ENCODE data around the gene KRTAP10-1.

KRTAP10-1 gene

DNA sequence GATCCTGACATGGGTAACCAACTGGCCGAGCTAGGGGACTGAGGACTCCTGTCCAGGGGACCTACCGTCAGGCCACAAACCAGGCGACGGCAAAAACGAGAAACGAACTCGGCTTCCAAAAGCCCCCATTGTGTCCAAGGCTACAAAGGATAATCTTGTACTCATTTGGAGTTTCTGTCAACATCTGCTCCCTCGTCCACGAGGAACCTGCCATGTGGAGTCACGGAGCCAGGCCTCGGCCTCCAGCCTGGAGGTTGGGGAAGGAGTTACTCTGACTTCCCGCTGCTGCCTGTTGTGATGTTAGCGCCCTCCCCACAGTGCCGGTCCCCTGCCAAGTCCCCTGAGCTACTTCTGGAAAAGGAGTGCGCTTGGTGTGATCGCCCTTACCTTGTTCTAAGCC is 7.3 kb downstream of the KRTAP10-1 start:
- peak in 10 of 42 donors; percentile 0 to 34 (median 10) for DNase-seq
- intact Hi-C loops (cut with DNase I), result no loop called here

- intact Hi-C loops (cut with DNase I), result no loop called here
- DNase-seq, result peak in 12 of 42 donors; percentile 0 to 30 (median 12)
Observed at GRCh38 chr21:44531606-44532564, 8.1 kb downstream of the KRTAP10-1 start.

DNA sequence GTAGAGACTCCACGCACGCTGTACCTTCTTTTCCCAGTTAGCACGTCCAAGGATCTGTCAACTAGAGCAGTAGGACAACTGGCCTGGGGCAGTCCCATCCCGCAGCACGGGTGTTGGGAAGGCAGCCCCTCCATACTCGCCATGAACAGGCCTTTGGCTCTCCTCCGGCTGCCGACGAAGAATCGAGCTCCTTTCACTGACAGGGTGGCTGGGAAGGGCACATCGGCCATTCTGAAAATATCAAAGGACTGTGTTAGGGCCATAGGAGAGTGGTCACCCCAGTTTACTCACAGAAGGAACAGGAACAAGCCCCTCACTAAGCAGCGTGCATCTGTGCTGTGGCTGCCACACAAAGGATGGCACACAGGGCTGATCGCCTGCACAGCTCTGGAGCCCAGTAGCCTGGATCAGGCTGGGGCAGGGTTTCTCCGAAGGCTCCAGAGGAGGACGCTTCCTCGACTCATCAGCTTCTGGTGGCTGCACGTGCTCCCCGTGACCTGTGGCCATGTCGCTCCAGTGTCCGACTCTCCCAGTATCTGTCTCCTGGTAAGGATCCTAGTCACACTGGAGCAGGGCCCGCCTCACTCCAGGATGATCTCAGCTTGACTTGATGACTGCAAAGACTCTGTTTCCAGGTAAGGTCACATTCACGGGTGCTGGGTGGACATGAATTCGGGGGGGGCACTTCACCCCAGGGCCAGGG is 8.9 kb downstream of the KRTAP10-1 start:
- intact Hi-C loops (cut with DNase I), result no loop called here
- DNase-seq, result peak in 12 of 42 donors; percentile 0 to 36 (median 6)

DNA sequence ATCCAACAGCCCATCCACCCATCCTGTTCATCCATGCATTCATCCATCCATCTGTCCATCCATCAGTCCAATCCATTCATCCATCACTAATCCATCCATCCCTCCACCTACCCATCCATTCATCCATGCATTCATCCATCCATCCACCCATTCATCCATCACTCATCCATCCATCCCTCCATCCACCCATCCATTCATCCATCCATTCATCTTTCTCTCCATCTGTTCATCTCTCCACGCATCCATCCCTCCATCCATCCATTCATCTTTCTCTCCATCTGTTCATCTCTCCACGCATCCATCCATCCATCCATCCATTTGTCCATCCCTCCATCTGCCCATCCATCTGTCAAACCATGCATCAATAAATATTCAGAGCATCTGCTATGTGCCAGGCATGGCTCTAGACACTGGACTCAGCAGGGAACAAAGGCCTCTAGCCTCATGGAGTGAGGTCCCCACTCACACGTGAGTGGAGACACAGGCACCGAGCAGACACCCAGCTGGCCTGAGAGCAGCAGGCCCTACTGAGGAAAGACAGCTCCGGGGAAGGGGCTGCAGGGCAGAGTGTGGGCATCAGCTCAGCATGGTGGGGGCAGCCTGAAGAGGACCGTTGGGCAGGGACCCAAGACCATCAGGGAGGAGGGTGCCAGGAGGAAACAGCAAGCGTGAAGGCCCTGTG is 9.6 kb downstream of the KRTAP10-1 start:
- intact Hi-C loops (cut with DNase I), result no loop called here
- DNase-seq, result peak in 10 of 42 donors; percentile 0 to 14 (median 3)

DNA sequence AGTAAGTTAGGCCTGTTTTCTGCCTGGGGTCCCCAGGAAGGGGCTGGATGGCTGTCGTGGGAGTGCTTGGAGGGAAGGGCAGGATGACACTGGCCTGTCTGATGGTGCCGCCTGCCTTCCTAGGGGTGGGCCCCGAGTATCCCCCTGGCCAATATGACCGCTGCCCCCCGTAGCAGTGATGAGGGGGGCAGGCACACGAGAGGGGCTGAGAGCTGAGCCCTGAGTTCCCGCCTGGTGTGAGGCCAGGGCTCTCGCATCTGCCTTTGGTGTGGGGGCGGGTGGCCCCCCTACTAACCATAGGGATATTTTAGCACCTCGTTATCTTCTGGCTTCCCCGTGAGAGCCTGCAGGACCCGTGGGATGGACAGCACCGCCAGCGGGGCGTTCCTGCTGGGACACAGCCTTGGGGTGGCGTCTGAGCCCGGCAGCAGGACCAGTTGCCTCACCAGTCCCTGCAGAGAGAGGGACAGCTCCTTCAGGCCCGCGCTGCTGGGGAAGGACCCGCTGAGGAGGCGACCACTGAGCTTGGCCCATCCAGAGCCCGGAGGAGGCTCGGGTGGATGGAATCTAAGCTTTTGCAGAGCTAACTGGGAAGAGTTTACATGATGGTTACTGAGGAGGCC is 10.4 kb downstream of the KRTAP10-1 start:
- DNase-seq, result peak in 12 of 42 donors; percentile 0 to 15 (median 5)
- intact Hi-C loops (cut with DNase I), result no loop called here

- peak in 12 of 42 donors; percentile 3 to 35 (median 7) for DNase-seq
- intact Hi-C loops (cut with DNase I), result no loop called here
Observed at GRCh38 chr21:44529011-44529421, 11.0 kb downstream of the KRTAP10-1 start.

DNA sequence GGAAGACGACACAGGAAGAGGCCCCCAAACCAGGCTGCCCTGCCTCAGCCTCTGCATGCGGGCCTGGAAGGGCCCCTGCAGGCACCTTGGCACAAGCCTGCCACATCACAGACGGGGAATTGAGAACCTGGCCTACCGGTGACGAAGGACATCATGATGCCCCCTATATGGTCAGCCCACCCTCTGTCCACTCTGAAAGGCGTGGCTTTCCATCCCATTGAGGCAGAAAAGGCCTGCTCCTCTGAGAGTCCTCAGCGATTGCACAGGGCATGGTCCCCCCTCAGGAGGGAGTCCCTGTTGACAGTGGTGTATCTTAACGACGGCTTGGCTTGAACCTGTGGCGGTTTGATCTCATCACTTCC is 11.4 kb downstream of the KRTAP10-1 start:
- intact Hi-C loops (cut with DNase I), result no loop called here
- peak in 5 of 42 donors; percentile 0 to 9 (median 2) for DNase-seq

DNA sequence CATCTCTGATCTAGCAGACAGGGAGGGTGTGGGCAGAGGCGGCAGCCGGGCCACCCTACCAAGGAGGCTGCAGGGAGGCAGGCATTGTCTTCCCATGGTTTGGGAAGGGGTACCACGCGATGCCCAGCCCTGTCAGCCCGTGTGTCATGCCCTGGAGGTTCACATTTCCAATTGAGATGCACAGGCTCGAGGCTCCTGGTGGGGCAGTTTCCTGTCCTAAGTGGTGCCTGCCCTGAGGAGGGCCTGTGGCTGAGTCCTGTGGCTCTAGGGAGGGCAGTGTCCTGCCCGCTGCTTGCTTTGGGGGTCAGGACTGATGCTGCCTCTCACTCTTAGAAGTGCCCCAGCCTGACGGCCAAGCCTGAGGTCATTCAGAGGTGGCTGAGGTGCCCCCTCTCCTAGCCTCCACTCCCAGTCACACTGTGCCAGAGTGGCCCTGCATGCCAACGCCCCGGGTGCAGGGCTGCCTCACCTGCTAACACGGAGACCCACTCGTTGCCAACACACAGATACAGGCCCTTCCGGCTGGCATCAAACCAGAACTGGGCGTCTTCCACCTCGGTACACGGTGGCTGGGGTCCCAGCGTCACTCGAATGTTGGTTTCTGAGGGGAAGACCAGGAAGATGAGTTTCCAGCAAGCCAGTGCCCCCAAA is 11.9 kb downstream of the KRTAP10-1 start:
- intact Hi-C loops (cut with DNase I), result no loop called here
- DNase-seq, result peak in 9 of 42 donors; percentile 0 to 19 (median 7)

- peak in 11 of 42 donors; percentile 3 to 34 (median 6) for DNase-seq
- intact Hi-C loops (cut with DNase I), result no loop called here
Observed at GRCh38 chr21:44527156-44527982, 12.6 kb downstream of the KRTAP10-1 start.

GRCh38 chr21:44526096-44526997 is 13.6 kb downstream of the KRTAP10-1 start:
- intact Hi-C loops (cut with DNase I), result no loop called here
- DNase-seq, result peak in 12 of 42 donors; percentile 2 to 41 (median 8)

GRCh38 chr21:44525391-44526095 is 14.5 kb downstream of the KRTAP10-1 start:
- intact Hi-C loops (cut with DNase I), result no loop called here
- peak in 10 of 42 donors; percentile 4 to 44 (median 16) for DNase-seq

DNA sequence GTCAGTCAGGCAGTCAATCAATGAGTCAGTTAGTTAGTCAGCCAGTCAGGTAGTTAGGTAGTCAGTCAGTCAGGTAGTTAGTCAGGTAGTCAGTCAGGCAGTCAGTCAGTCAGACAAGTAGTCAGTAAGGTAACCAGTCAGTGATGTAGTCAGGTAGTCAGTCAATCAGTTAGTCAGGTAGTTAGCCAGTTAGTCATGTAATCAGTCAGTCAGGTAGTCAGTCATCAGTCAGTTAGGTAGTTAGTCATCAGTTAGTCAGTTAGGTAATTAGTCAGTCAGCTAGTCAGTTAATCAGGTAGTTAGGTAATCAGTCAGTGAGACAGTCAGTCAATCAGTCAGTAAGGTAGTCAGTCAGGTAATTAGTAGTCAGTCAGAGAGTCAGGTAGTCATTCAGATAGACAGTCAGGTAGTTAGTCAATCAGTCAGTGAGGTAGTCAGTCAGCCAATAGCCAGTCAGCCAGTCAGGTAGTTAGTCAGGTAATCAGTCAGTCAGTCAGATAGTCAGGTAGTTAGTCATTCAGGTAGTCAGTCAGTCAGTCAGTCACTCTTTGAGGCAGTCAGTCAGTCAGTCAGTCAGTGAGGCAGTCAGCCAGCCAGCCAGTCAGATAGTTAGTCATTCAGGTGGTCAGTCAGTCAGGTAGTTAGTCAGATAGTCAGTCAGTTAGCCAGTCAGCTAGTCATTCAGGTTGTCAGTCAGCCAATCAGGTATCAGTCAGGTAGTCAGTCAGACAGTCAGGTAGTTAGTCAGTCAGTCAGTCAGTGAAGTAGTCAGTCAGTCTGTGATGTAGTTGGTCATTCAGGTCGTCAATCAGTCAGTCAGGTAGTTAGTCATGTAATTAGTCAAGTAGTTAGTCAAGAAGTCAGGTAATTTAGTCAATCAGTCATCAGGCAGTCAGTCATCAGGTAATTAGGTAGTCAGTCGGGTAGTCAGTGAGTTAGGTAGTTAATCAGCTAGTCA is 15.3 kb downstream of the KRTAP10-1 start:
- DNase-seq, result no peak
- intact Hi-C loops (cut with DNase I), result no loop called here

- DNase-seq, result peak in 1 of 42 donors; percentile 2
- intact Hi-C loops (cut with DNase I), result no loop called here
Observed at GRCh38 chr21:44523567-44524413, 16.2 kb downstream of the KRTAP10-1 start.

GRCh38 chr21:44522753-44523204 is 17.2 kb downstream of the KRTAP10-1 start:
- intact Hi-C loops (cut with DNase I), result no loop called here
- peak in 9 of 42 donors; percentile 0 to 25 (median 8) for DNase-seq

All from head of caudate nucleus (tissue), 42 donors.